PC-3 (cell line): ENCODE data around the gene KRTAP13-2. TPM values are rescaled to one million over a fixed set of nuclear protein-coding genes. Genes with fewer than 3 reads are reported as not detected.

ENCODE experiments used
- ATAC-seq: fragments of 200-7000 bp; cut with Tn5 transposase; 2 replicates; pipeline ENCODE4 v1.9.1; 2020; ENCODE audit warnings: mild to moderate bottlenecking, moderate library complexity
- BruUV-seq: library from RNA; stranded (reverse); fragments of 400-500 nt; replicated peaks from 2 replicates; lab custom pipeline; 2021; lab: Mats Ljungman, UMichigan
- CTCF ChIA-PET: fragments of 300-600 bp; sonication (Branson Sonifier 250); formaldehyde crosslinking; loops from one replicate; lab custom pipeline; 2022; ENCODE audit warnings: antibody characterized with exemption; lab: Charles Lee
- POLR2A ChIA-PET: fragments of 300-600 bp; sonication (Branson Sonifier 250); formaldehyde crosslinking; loops from one replicate; lab custom pipeline; 2022; ENCODE audit warnings: antibody characterized with exemption; ENCODE audit not compliant: unreplicated experiment; lab: Charles Lee
- DNase-seq: peaks from one replicate; pipeline ENCODE4 v3.0.0-alpha.2; 2015
- H2AFZ ChIP-seq: fragments of 300-600 bp; sonication (generic); 2 replicates; pipeline ENCODE4 v1.6.0; 2016; ENCODE audit warnings: antibody characterized with exemption, low read length
- H3F3A ChIP-seq: fragments of 300-600 bp; sonication (generic); one replicate; pipeline ENCODE4 v1.6.0; 2017; ENCODE audit warnings: antibody characterized with exemption, low read length, control low read depth, mild to moderate bottlenecking; ENCODE audit not compliant: unreplicated experiment
- H3K27ac ChIP-seq: fragments of 300-600 bp; sonication (generic); 2 replicates; pipeline ENCODE4 v1.5.1; 2016; ENCODE audit warnings: mild to moderate bottlenecking, low read length
- H3K27me3 ChIP-seq: fragments of 300-600 bp; sonication (generic); 2 replicates; pipeline ENCODE4 v1.6.1; 2016; ENCODE audit warnings: low read length, mixed read lengths
- H3K36me3 ChIP-seq: fragments of 300-600 bp; sonication (generic); 2 replicates; pipeline ENCODE4 v1.6.1; 2016; ENCODE audit warnings: low read depth, mixed run types, low read length, mixed read lengths
- H3K4me1 ChIP-seq: fragments of 300-600 bp; sonication (generic); 2 replicates; pipeline ENCODE4 v1.5.1; 2016; ENCODE audit warnings: low read length; ENCODE audit not compliant: insufficient read depth
- H3K4me2 ChIP-seq: fragments of 300-600 bp; sonication (generic); 2 replicates; pipeline ENCODE4 v1.6.0; 2016; ENCODE audit warnings: low read length
- H3K4me3 ChIP-seq: fragments of 300-600 bp; sonication (generic); 2 replicates; pipeline ENCODE4 v1.5.1; 2016; ENCODE audit warnings: mild to moderate bottlenecking, low read length, mixed read lengths
- H3K79me2 ChIP-seq: fragments of 300-600 bp; sonication (generic); 2 replicates; pipeline ENCODE4 v1.6.1; 2017; ENCODE audit warnings: low read length, mixed read lengths
- H3K9ac ChIP-seq: fragments of 300-600 bp; sonication (generic); 2 replicates; pipeline ENCODE4 v1.6.0; 2016; ENCODE audit warnings: mild to moderate bottlenecking, low read length
- H3K9me2 ChIP-seq: fragments of 300-600 bp; sonication (generic); replicated peaks from 2 replicates; pipeline ENCODE4 v1.6.1; 2016; ENCODE audit warnings: mixed run types, low read length, mixed read lengths
- H3K9me3 ChIP-seq: fragments of 300-600 bp; sonication (generic); 2 replicates; pipeline ENCODE4 v1.6.1; 2016; ENCODE audit warnings: low read length, mixed read lengths
- H4K20me1 ChIP-seq: fragments of 300-600 bp; sonication (generic); 2 replicates; pipeline ENCODE4 v1.6.1; 2016; ENCODE audit warnings: low read length, mixed read lengths
- CTCF ChIP-seq: fragments of 300-600 bp; sonication (generic); conservative IDR thresholded peaks from 2 replicates; pipeline ENCODE4 v1.5.1; 2017; ENCODE audit warnings: antibody characterized with exemption, low read depth, mild to moderate bottlenecking, low read length
- EZH2 ChIP-seq: fragments of 300-600 bp; sonication (generic); IDR thresholded peaks from one replicate; pipeline ENCODE4 v1.6.1; 2017; ENCODE audit warnings: antibody characterized with exemption, mild to moderate bottlenecking, low read length; ENCODE audit not compliant: unreplicated experiment
- EZH2phosphoT487 ChIP-seq: fragments of 300-600 bp; sonication (generic); IDR thresholded peaks from 2 replicates; pipeline ENCODE4 v1.6.1; 2018; ENCODE audit warnings: mild to moderate bottlenecking, antibody characterized with exemption, low read length, borderline replicate concordance
- intact Hi-C: fragments of 100-400 bp; cut with micrococcal nuclease; formaldehyde crosslinking; loops from 2 replicates; pipeline ENCODE4 v1.9.0; 2023
- total RNA-seq: library from RNA; depleted of rRNA; stranded (reverse); fragments of >200 nt; gene quantifications from 2 replicates; pipeline ENCODE4 v1.2.3, GENCODE V29; 2014

The KRTAP13-2 gene
- total RNA-seq, 1 experiment from 2014 or later, result not detected

- ATAC-seq (peak; percentile 33; the same call in 1 of the 2 replicates), DNase-seq (peak; percentile 38)
- no peak overlapping the region for H3K4me2 ChIP-seq
- BruUV-seq, result no TSS peak
- no peaks in the 10 kb centered on the region for H3K9me2 ChIP-seq
- no peak overlapping the region for H3K4me3 ChIP-seq
- ChIA-PET POLR2A (no interaction called here), CTCF (no interaction called here)
- H3K36me3 ChIP-seq, result no peaks in the 10 kb centered on the region
- no peaks in the 10 kb centered on the region for H3F3A ChIP-seq
- H3K27me3 ChIP-seq, result peaks cover 7% of the 10 kb centered on the region; the same call in 1 of the 2 replicates
- H2AFZ ChIP-seq, result no peak overlapping the region
- peaks cover 19% of the 10 kb centered on the region for H3K4me1 ChIP-seq
- H4K20me1 ChIP-seq, result no peaks in the 10 kb centered on the region
- peak overlapping the region; percentile 78 for H3K27ac ChIP-seq
- no peaks in the 10 kb centered on the region for H3K9me3 ChIP-seq
- TF ChIP-seq EZH2phosphoT487 (no peak), CTCF (no peak), EZH2 (no peak)
- intact Hi-C loops, result no loop called here
- peak overlapping the region; percentile 44 for H3K9ac ChIP-seq
- H3K79me2 ChIP-seq, result no peaks in the 10 kb centered on the region
These were observed 33.4 kb downstream of the KRTAP13-2 start for GRCh38 chr21:30338717-30339116.

DNA sequence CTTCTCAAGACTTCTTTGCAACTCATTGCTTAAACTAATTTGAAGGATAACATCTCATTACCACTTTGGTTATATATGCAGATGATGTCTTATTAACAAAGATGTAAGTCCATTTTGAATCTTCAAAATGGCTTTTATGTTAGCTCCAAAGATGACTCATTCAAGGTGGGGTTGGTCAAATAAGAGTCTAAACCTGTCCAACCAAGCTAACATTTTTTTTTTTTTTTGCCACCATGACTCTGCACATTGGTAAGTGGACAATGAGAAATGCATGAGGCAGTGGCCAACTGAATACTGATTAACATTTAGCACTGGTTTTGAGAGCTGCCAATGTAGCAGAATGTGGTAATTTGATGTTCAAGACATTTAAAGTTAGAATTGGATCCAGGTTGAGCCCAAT lies 34.3 kb downstream of the KRTAP13-2 start:
- DNase-seq, result peak; percentile 58
- Histone ChIP-seq H2AFZ (no peak overlapping the region), H3K4me1 (peaks cover 19% of the 10 kb centered on the region), H3K27me3 (no peaks in the 10 kb centered on the region), H3K9ac (peak overlapping the region; percentile 44; the same call in 1 of the 2 replicates), H3K9me3 (no peaks in the 10 kb centered on the region), H4K20me1 (no peaks in the 10 kb centered on the region), H3F3A (no peaks in the 10 kb centered on the region), H3K4me3 (no peak overlapping the region), H3K79me2 (no peaks in the 10 kb centered on the region), H3K4me2 (no peak overlapping the region), H3K36me3 (no peaks in the 10 kb centered on the region), H3K9me2 (no peaks in the 10 kb centered on the region), H3K27ac (peak overlapping the region; percentile 78)
- CTCF ChIA-PET, result interaction anchor here (0.6 kb wide), 1 partner anchor 46 kb away, joined by 4 read pairs; no protein-coding TSS in a partner anchor
- intact Hi-C loops, result no loop called here
- no TSS peak for BruUV-seq
- TF ChIP-seq CTCF, result no peak
- TF ChIP-seq EZH2phosphoT487, result no peak
- no peak for TF ChIP-seq EZH2
- ATAC-seq, result no peak
- POLR2A ChIA-PET, result no interaction called here

- DNase-seq, result peak; percentile 10
- Histone ChIP-seq H3K36me3 (no peaks in the 10 kb centered on the region), H3K4me3 (no peak within 1 kb of the TSS), H3F3A (no peaks in the 10 kb centered on the region), H3K4me2 (no peak within 1 kb of the TSS), H3K9ac (peak within 1 kb of the TSS; percentile 44), H3K79me2 (no peaks in the 10 kb centered on the region), H3K27me3 (no peaks in the 10 kb centered on the region), H4K20me1 (no peaks in the 10 kb centered on the region), H3K9me3 (no peaks in the 10 kb centered on the region), H2AFZ (no peak within 1 kb of the TSS), H3K27ac (peak within 1 kb of the TSS; percentile 78), H3K9me2 (no peaks in the 10 kb centered on the region), H3K4me1 (peaks cover 19% of the 10 kb centered on the region)
- TF ChIP-seq EZH2 (no peak), CTCF (no peak), EZH2phosphoT487 (no peak)
- ATAC-seq, result no peak
- no TSS peak for BruUV-seq
- intact Hi-C loops, result no loop called here
- POLR2A ChIA-PET, result no interaction called here
- CTCF ChIA-PET, result interaction anchor here (0.6 kb wide), 1 partner anchor 47 kb away, joined by 4 read pairs; no protein-coding TSS in a partner anchor
These were observed 34.8 kb downstream of the KRTAP13-2 start, which contains the start of gene KRTAP27-1 for GRCh38 chr21:30337276-30337744. Gene KRTAP27-1 (minus strand): TSS chr21:30337694. CDS start chr21:30337668, 26 bp downstream.
